Central memory CD8-positive, alpha-beta T cell (primary cell): ENCODE results near the gene B3GNT8.
"Not testable (repeated sequence)": the region's sequence is repeated elsewhere in the genome, so short reads cannot be mapped to it uniquely, and the experiment has no call there.

ENCODE experiments used
- ATAC-seq: fragments of 150-1000 bp; cut with Tn5 transposase; replicated peaks from 2 replicates; pipeline ENCODE4 v1.10.0; 2022; ENCODE audit warnings: mild to moderate bottlenecking, moderate FRiP score, moderate number of reproducible peaks; ENCODE audit not compliant: poor library complexity, severe bottlenecking; ENCODE audit errors: extremely low read depth
- DNase-seq, 2 donors: peaks; one replicate each; pipeline ENCODE4 v3.0.0; 2021; ENCODE audit warnings: low spot score in 2 of 2
- H3K27ac Mint-ChIP-seq: one replicate; pipeline ENCODE4 v1.8.0; 2022; ENCODE audit warnings: low read depth, mild to moderate bottlenecking, moderate library complexity, mixed read lengths
- H3K27me3 Mint-ChIP-seq: one replicate; pipeline ENCODE4 v1.8.0; 2022; ENCODE audit warnings: mixed read lengths
- H3K36me3 Mint-ChIP-seq: one replicate; pipeline ENCODE4 v1.8.0; 2022; ENCODE audit warnings: mild to moderate bottlenecking, moderate library complexity, mixed read lengths; ENCODE audit not compliant: insufficient read depth
- H3K4me1 Mint-ChIP-seq: one replicate; pipeline ENCODE4 v1.8.0; 2022; ENCODE audit warnings: mixed read lengths
- H3K4me3 Mint-ChIP-seq: one replicate; pipeline ENCODE4 v1.8.0; 2022; ENCODE audit warnings: mild to moderate bottlenecking, moderate library complexity, mixed read lengths
- H3K9me3 Mint-ChIP-seq: one replicate; pipeline ENCODE4 v1.8.0; 2022; ENCODE audit warnings: mixed read lengths

Gene B3GNT8, protein sequence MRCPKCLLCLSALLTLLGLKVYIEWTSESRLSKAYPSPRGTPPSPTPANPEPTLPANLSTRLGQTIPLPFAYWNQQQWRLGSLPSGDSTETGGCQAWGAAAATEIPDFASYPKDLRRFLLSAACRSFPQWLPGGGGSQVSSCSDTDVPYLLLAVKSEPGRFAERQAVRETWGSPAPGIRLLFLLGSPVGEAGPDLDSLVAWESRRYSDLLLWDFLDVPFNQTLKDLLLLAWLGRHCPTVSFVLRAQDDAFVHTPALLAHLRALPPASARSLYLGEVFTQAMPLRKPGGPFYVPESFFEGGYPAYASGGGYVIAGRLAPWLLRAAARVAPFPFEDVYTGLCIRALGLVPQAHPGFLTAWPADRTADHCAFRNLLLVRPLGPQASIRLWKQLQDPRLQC

GRCh38 chr19:41426952-41427646 lies at the start of gene B3GNT8:
B3GNT8 (minus strand) TSS chr19:41427374; CDS start chr19:41426778, 596 bp downstream.
- Mint-ChIP-seq H3K27ac (peak within 1 kb of the TSS; percentile 92), H3K4me3 (peak within 1 kb of the TSS; percentile 84), H3K4me1 (peaks cover 21% of the 10 kb centered on the region), H3K36me3 (peaks cover 23% of the 10 kb centered on the region), H3K9me3 (no peaks in the 10 kb centered on the region), H3K27me3 (no peaks in the 10 kb centered on the region)
- peak; percentile 52 for ATAC-seq
- no peak for DNase-seq

GRCh38 chr19:41476583-41476982 lies 49.4 kb upstream of the B3GNT8 start:
- Mint-ChIP-seq H3K4me1 (no peaks in the 10 kb centered on the region), H3K4me3 (no peak overlapping the region), H3K36me3 (no peaks in the 10 kb centered on the region), H3K9me3 (no peaks in the 10 kb centered on the region), H3K27me3 (peaks cover 66% of the 10 kb centered on the region), H3K27ac (no peak overlapping the region)
- no peak for DNase-seq
- ATAC-seq: no peak

GRCh38 chr19:41463257-41464256 lies 36.4 kb upstream of the B3GNT8 start:
- not testable (repeated sequence) for H3K4me1 Mint-ChIP-seq, ATAC-seq, H3K36me3 Mint-ChIP-seq, H3K9me3 Mint-ChIP-seq, DNase-seq
- Mint-ChIP-seq H3K27ac (peak overlapping the region; percentile 42), H3K4me3 (peak overlapping the region; percentile 25), H3K27me3 (peaks cover 96% of the 10 kb centered on the region)

- H3K27me3 Mint-ChIP-seq: peaks cover 96% of the 10 kb centered on the region
- H3K36me3 Mint-ChIP-seq: no peaks in the 10 kb centered on the region
- H3K9me3 Mint-ChIP-seq: no peaks in the 10 kb centered on the region
- no peak overlapping the region for H3K27ac Mint-ChIP-seq
- peaks cover 10% of the 10 kb centered on the region for H3K4me1 Mint-ChIP-seq
- H3K4me3 Mint-ChIP-seq: no peak overlapping the region
- no peak for DNase-seq
- ATAC-seq: no peak
Observed at GRCh38 chr19:41462497-41462896, 35.3 kb upstream of the B3GNT8 start.

- H3K27ac Mint-ChIP-seq: no peak overlapping the region
- DNase-seq (no peak), ATAC-seq (no peak)
- H3K27me3 Mint-ChIP-seq: peaks cover 56% of the 10 kb centered on the region
- no peaks in the 10 kb centered on the region for H3K4me1 Mint-ChIP-seq
- H3K4me3 Mint-ChIP-seq: no peak overlapping the region
- H3K36me3 Mint-ChIP-seq: no peaks in the 10 kb centered on the region
- no peaks in the 10 kb centered on the region for H3K9me3 Mint-ChIP-seq
Observed at GRCh38 chr19:41457241-41457640, 30.1 kb upstream of the B3GNT8 start.

DNA sequence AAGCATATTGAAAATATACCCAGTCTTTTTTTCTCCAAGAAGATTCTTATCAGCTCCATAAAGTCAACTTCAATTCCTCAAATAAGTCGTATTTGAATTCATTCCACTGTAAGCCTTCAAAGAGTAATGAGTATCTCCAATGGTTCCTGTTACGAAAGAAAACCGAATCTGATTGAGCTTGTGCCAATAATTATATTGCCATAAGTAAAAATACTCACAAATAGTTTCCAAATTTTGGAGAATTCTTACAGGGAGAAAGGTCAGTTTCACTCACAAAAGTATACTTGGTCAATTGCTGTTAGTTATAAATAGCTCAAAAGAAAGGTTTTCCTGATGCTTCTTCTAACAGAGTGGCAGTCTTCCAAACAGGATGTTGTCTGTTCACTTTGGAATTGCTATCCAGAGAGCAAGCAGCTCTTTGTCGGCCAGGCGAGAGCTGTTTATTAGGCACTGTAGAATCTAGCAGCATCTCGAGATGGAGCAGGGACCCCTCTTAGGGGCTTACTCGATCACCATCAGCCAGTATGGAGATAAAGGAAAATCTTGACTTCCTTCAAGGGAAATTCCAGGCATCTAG lies 29.3 kb upstream of the B3GNT8 start:
- no peak for ATAC-seq

DNA sequence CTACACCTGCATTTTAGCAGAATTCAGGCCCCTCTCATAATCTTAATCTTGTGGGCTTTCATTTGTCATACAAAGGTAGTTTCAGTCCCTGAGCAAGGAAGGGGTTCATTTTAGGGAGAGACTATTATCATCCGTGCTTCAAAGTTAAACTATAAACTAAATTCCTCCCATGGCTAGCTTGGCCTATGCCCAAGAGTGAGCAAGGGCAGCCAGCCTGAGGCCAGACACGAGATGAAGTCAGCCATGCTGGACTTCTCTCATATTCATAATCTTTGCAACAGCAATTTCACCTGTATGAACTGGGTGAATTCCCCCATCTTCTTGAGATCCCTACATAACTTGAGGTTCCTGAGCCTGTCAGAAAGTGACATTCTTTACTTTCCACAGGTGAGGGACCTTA lies 28.8 kb upstream of the B3GNT8 start:
- no peaks in the 10 kb centered on the region for H3K9me3 Mint-ChIP-seq
- peaks cover 43% of the 10 kb centered on the region for H3K27me3 Mint-ChIP-seq
- DNase-seq (no peak), ATAC-seq (no peak)
- H3K4me3 Mint-ChIP-seq: no peak overlapping the region
- H3K27ac Mint-ChIP-seq: no peak overlapping the region
- no peaks in the 10 kb centered on the region for H3K4me1 Mint-ChIP-seq
- no peaks in the 10 kb centered on the region for H3K36me3 Mint-ChIP-seq

More for the DNA sequence above, 29.3 kb upstream of the B3GNT8 start:
- H3K9me3 Mint-ChIP-seq: no peaks in the 10 kb centered on the region
- no peak overlapping the region for H3K4me3 Mint-ChIP-seq
- no peak for DNase-seq
- H3K27ac Mint-ChIP-seq: no peak overlapping the region
- H3K27me3 Mint-ChIP-seq: peaks cover 48% of the 10 kb centered on the region
- H3K36me3 Mint-ChIP-seq: no peaks in the 10 kb centered on the region
- no peaks in the 10 kb centered on the region for H3K4me1 Mint-ChIP-seq

GRCh38 chr19:41452584-41453275 lies 25.6 kb upstream of the B3GNT8 start:
- Mint-ChIP-seq H3K9me3 (no peaks in the 10 kb centered on the region), H3K4me1 (peaks cover 10% of the 10 kb centered on the region), H3K27ac (no peak overlapping the region), H3K27me3 (peaks cover 32% of the 10 kb centered on the region), H3K4me3 (no peak overlapping the region), H3K36me3 (no peaks in the 10 kb centered on the region)
- ATAC-seq: no peak
- no peak for DNase-seq

DNA sequence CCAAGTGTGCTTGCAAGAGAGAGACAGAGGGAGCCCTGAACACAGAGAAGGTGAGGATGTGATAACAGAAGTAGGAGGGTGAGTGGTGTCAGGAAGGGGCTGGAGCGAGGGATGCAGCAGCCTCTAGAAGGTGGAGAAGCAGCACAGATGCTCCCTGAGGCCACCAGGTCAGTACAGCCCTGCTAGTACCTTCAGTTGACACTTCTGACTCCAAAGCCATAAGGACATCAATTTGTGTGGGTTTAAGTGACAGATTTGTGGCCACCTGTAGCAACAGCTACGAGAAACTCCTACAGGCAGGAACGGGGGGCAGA lies 22.6 kb upstream of the B3GNT8 start:
- H3K4me3 Mint-ChIP-seq: no peak overlapping the region
- no peak for ATAC-seq

DNA sequence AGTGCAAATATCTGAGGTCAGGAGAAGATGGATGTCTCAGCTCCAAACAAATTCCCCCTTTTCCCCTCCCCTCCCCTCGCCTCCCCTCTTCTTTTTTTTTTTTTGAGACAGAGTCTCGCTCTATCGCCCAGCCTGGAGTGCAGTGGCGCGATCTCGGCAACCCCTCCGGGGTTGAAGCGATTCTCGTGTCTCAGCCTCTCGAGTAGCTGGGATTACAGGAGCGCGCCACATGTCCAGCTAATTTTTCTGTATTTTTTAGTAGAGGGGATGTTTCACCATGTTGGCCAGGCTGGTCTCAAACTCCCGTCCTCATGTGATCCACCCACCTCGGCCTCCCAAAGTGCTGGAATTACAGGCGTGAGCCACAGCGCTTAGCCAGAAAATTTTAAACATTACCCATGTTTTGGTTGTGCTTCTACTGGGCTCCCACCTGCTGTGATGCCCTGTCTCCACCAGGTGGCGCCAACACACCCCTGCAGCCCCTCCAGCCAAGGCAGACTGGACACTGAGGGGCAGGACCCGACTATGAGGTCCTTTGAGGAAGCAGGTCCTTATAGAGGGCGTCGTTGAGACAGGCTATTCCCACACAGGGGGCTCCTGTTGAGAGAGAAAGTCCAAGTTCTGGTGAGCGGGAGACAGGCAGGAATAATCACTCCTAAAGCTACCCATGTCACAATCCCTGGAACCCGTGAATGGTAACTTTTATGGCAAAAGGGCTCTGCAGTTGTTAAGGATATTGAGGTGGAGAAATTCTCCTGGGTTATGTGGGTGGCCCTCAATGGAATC lies 22.1 kb upstream of the B3GNT8 start:
- Mint-ChIP-seq H3K27ac (no peak overlapping the region), H3K27me3 (peaks cover 36% of the 10 kb centered on the region), H3K9me3 (no peaks in the 10 kb centered on the region), H3K36me3 (peaks cover 6% of the 10 kb centered on the region), H3K4me3 (peak overlapping the region; percentile 58), H3K4me1 (peaks cover 10% of the 10 kb centered on the region)
- DNase-seq (peak; percentile 54 to 65), ATAC-seq (no peak)

More for the DNA sequence above, 22.6 kb upstream of the B3GNT8 start:
- Mint-ChIP-seq H3K9me3 (no peaks in the 10 kb centered on the region), H3K27ac (no peak overlapping the region), H3K36me3 (peaks cover 6% of the 10 kb centered on the region), H3K4me1 (peaks cover 10% of the 10 kb centered on the region), H3K27me3 (peaks cover 36% of the 10 kb centered on the region)
- DNase-seq: no peak

GRCh38 chr19:41447732-41448332 lies 20.7 kb upstream of the B3GNT8 start:
- DNase-seq (no peak), ATAC-seq (no peak)
- H3K9me3 Mint-ChIP-seq: no peaks in the 10 kb centered on the region
- H3K4me1 Mint-ChIP-seq: peaks cover 10% of the 10 kb centered on the region
- no peak overlapping the region for H3K4me3 Mint-ChIP-seq
- peaks cover 6% of the 10 kb centered on the region for H3K36me3 Mint-ChIP-seq
- H3K27me3 Mint-ChIP-seq: peaks cover 50% of the 10 kb centered on the region
- no peak overlapping the region for H3K27ac Mint-ChIP-seq
